ENCODE measurements around the gene FBRS. TPM values are rescaled to one million over a fixed set of nuclear protein-coding genes. Genes with fewer than 3 reads are reported as not detected.

FBRS gene
- total RNA-seq, 1 experiment from 2014 or later, result 32.9 TPM

DNA sequence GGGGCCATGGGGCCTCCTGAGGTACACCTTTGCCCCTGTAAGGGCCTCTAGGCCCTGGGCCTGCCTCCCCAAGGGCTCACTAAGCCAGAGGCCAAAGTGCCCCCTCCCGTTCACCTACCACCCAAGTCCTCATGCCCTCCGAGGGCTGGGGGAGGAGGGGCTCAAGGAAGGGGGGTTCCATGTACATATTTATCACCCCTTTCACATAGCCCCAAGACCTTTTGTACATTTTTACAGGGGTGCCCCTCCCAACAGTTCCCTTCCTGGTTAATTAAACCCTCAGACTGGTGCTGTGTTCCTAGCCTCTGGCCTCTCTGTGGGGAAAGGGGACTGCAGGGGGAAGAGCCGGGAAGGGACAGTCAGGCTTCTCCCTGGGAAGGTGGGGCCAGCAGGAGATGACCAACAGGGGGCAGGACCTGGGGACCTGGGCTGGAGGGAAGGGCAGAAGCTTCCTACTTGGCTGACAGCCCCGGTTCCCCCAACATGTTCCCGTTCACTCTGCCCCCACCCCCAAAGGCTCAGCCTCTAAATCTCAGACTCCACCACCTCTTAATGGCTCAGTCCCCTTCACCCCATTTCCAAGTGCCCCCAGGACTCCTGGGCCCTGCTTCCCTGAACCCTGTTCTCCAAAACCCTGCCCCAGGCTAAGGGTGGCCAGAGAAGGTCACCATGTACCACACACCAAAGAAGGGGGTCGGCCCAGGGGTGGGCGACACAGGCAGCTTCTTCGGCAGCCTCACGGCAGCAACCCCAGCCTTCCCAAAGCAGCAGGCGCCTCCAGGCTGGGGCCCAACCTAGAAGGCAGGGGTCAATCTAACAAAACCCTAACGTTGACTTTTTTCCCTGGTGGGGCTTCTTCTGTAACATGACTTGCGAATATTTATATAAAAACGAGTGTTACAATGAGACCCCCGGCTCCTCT, 11.9 kb downstream of the FBRS start:
- H2AFZ ChIP-seq (ENCODE audit: low read length), result no peak overlapping the region
- no peak overlapping the region for H3K27ac ChIP-seq (ENCODE audit: low read length)
- H4K20me1 ChIP-seq (ENCODE audit: insufficient read depth, low read depth, low read length), result no peaks in the 10 kb centered on the region
- H3K4me3 ChIP-seq (ENCODE audit: low read length), result no peak overlapping the region
- H3K9ac ChIP-seq (ENCODE audit: low read length), result no peak overlapping the region
- no peaks in the 10 kb centered on the region for H3K79me2 ChIP-seq (ENCODE audit: low read length)
- H3K4me2 ChIP-seq (ENCODE audit: low read depth, low read length, poor library complexity, severe bottlenecking), result no peak overlapping the region
- H3K27me3 ChIP-seq (ENCODE audit: low read length), result no peaks in the 10 kb centered on the region
- no peaks in the 10 kb centered on the region for H3K9me2 ChIP-seq (replicated peaks; ENCODE audit: insufficient read depth, low read length)
- peaks cover 7% of the 10 kb centered on the region; the same call in 1 of the 2 replicates for H3K36me3 ChIP-seq (ENCODE audit: insufficient read depth, low read length)
- no peak for DNase-seq
- no peaks in the 10 kb centered on the region for H3K4me1 ChIP-seq (ENCODE audit: low read length)
- no peaks in the 10 kb centered on the region for H3K9me3 ChIP-seq (ENCODE audit: low read length)

DNA sequence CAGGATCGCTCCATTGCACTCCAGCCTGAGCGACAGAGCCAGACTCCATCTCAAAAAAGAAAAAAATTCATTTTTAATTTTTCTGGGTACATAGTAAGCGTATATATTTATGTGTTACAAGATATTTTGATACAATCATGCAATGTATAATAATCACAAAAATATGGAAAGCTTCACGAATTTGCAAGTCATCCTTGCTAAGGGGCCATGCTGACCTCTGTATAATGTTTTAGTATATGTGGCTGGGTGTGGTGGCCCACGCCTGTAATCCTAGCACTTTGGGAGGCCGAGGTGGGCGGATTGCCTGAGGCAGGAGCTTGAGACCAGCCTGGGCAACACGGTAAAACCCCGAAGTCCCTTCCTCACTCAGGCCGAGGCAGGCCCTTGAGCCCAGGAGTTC, 16.9 kb downstream of the FBRS start:
- H3K79me2 ChIP-seq (ENCODE audit: low read length), result no peaks in the 10 kb centered on the region
- H3K9ac ChIP-seq (ENCODE audit: low read length), result no peak overlapping the region
- DNase-seq, result no peak
- no peak overlapping the region for H3K4me2 ChIP-seq (ENCODE audit: low read depth, low read length, poor library complexity, severe bottlenecking)
- H3K4me1 ChIP-seq (ENCODE audit: low read length), result peaks cover 8% of the 10 kb centered on the region
- no peak overlapping the region for H2AFZ ChIP-seq (ENCODE audit: low read length)
- no peaks in the 10 kb centered on the region for H3K27me3 ChIP-seq (ENCODE audit: low read length)
- no peaks in the 10 kb centered on the region for H3K9me3 ChIP-seq (ENCODE audit: low read length)
- no peaks in the 10 kb centered on the region for H4K20me1 ChIP-seq (ENCODE audit: insufficient read depth, low read depth, low read length)
- no peak overlapping the region for H3K27ac ChIP-seq (ENCODE audit: low read length)
- H3K4me3 ChIP-seq (ENCODE audit: low read length), result no peak overlapping the region
- no peaks in the 10 kb centered on the region for H3K36me3 ChIP-seq (ENCODE audit: insufficient read depth, low read length)
- no peaks in the 10 kb centered on the region for H3K9me2 ChIP-seq (replicated peaks; ENCODE audit: insufficient read depth, low read length)

DNA sequence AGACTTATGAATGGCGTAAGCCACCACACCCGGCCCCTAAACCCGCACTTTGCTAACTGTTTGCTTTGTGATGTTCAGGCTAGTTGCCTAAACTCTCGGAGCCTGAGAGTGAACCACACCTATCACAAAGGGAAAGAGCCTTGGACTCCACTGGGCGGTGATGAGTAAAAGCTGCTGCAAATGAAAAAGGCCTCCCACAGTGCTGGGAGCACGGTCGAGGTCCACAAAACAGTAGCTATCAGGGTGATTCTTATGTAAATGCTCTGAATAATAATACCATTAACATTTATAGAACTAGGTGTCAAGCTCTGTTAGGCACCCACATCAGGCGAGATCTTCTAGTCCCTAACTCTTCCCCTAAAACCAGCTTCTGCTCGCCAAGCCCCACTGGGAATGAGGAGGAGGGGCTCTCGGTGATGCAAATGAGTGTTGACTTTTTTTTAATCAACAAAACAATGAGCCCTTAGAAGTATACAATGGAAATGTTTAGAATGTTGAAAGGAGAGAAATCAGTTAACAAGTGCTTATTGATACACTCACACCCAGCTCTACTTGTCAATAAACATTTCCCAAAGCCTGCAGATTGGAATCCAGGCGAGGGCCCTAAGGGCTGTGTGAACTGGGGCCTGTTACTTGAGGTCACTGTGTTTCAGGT, 19.8 kb downstream of the FBRS start:
- H3K27me3 ChIP-seq (ENCODE audit: low read length), result no peaks in the 10 kb centered on the region
- H3K36me3 ChIP-seq (ENCODE audit: insufficient read depth, low read length), result no peaks in the 10 kb centered on the region
- H3K9me2 ChIP-seq (replicated peaks; ENCODE audit: insufficient read depth, low read length), result no peaks in the 10 kb centered on the region
- H3K9me3 ChIP-seq (ENCODE audit: low read length), result no peaks in the 10 kb centered on the region
- H3K79me2 ChIP-seq (ENCODE audit: low read length), result no peaks in the 10 kb centered on the region
- H3K4me3 ChIP-seq (ENCODE audit: low read length), result no peak overlapping the region
- H3K4me2 ChIP-seq (ENCODE audit: low read depth, low read length, poor library complexity, severe bottlenecking), result no peak overlapping the region
- no peak overlapping the region for H2AFZ ChIP-seq (ENCODE audit: low read length)
- no peak overlapping the region for H3K27ac ChIP-seq (ENCODE audit: low read length)
- no peaks in the 10 kb centered on the region for H4K20me1 ChIP-seq (ENCODE audit: insufficient read depth, low read depth, low read length)
- H3K4me1 ChIP-seq (ENCODE audit: low read length), result peaks cover 8% of the 10 kb centered on the region
- DNase-seq, result no peak
- H3K9ac ChIP-seq (ENCODE audit: low read length), result no peak overlapping the region

DNA sequence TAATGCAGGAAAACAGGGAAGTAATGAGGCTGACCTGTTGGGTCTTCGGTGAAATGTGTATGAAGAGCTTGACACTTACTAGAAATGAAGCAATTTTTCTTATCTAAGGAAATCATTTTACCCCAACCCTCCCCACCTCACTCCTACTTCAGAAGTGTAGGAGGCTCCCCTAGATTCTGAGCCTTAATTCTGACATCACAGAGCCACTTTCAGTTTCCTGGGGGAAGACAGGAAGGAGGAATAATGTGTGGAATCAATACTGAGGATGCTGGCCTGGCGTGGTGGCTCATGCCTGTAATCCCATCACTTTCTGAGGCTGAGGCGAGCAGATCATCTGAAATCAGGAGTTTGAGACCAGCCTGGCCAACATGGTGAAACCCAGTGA, 20.3 kb downstream of the FBRS start:
- Histone ChIP-seq H4K20me1 (ENCODE audit: insufficient read depth, low read depth, low read length) (no peaks in the 10 kb centered on the region), H3K4me2 (ENCODE audit: low read depth, low read length, poor library complexity, severe bottlenecking) (no peak overlapping the region), H2AFZ (ENCODE audit: low read length) (no peak overlapping the region), H3K36me3 (ENCODE audit: insufficient read depth, low read length) (no peaks in the 10 kb centered on the region), H3K9me3 (ENCODE audit: low read length) (no peaks in the 10 kb centered on the region), H3K27ac (ENCODE audit: low read length) (no peak overlapping the region), H3K4me1 (ENCODE audit: low read length) (peaks cover 8% of the 10 kb centered on the region), H3K9ac (ENCODE audit: low read length) (no peak overlapping the region), H3K79me2 (ENCODE audit: low read length) (no peaks in the 10 kb centered on the region), H3K4me3 (ENCODE audit: low read length) (no peak overlapping the region), H3K9me2 (replicated peaks; ENCODE audit: insufficient read depth, low read length) (no peaks in the 10 kb centered on the region), H3K27me3 (ENCODE audit: low read length) (no peaks in the 10 kb centered on the region)
- no peak for DNase-seq

DNA sequence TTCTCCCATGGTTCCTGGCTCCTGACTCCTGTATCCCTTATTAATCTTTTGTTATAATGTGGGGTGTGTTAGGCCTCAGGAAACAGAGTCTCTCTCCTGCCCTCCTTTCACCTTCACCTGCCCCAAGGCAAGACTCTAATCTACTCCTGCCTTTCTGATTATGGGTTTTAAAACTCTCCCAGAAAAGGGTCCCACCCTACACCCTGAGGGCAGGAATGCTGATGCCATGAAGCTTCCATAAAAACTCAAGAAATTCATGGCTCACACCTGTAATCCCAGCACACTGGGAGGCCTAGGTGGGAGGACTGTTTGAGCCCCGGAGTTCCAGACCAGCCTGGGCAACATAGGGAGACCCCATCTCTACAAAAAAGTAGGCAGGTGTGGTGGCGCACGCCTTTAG, 22.1 kb downstream of the FBRS start:
- H3K27ac ChIP-seq (ENCODE audit: low read length), result no peak overlapping the region
- no peak overlapping the region for H3K9ac ChIP-seq (ENCODE audit: low read length)
- no peaks in the 10 kb centered on the region for H3K27me3 ChIP-seq (ENCODE audit: low read length)
- no peaks in the 10 kb centered on the region for H3K79me2 ChIP-seq (ENCODE audit: low read length)
- H3K4me1 ChIP-seq (ENCODE audit: low read length), result peaks cover 8% of the 10 kb centered on the region
- H3K9me3 ChIP-seq (ENCODE audit: low read length), result no peaks in the 10 kb centered on the region
- H3K4me3 ChIP-seq (ENCODE audit: low read length), result no peak overlapping the region
- no peaks in the 10 kb centered on the region for H3K9me2 ChIP-seq (replicated peaks; ENCODE audit: insufficient read depth, low read length)
- H4K20me1 ChIP-seq (ENCODE audit: insufficient read depth, low read depth, low read length), result no peaks in the 10 kb centered on the region
- H3K4me2 ChIP-seq (ENCODE audit: low read depth, low read length, poor library complexity, severe bottlenecking), result no peak overlapping the region
- no peaks in the 10 kb centered on the region for H3K36me3 ChIP-seq (ENCODE audit: insufficient read depth, low read length)
- no peak overlapping the region for H2AFZ ChIP-seq (ENCODE audit: low read length)
- no peak for DNase-seq

DNA sequence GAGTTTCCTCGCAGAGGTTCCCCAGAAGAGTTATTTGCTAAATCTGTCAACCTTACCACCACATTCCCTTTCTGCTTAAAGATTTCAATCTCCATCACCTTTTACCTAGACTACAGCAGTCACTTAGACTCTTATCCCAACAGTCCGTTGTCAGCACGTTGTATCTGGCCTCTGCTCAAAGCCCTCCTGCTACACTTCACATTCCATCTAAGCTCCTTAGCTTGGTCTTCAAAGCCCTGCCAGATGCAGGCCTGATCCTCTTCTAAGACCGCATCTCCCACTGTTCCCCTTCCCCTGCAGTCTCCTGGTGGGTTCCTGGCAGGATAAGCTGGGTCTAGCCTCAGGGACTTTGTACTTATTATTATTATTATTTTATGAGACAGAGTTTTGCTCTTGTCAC, 30.5 kb downstream of the FBRS start:
- Histone ChIP-seq H3K4me1 (ENCODE audit: low read length) (peaks cover 5% of the 10 kb centered on the region), H3K79me2 (ENCODE audit: low read length) (no peaks in the 10 kb centered on the region), H4K20me1 (ENCODE audit: insufficient read depth, low read depth, low read length) (no peaks in the 10 kb centered on the region), H3K36me3 (ENCODE audit: insufficient read depth, low read length) (no peaks in the 10 kb centered on the region), H3K27ac (ENCODE audit: low read length) (no peak overlapping the region), H3K9me2 (replicated peaks; ENCODE audit: insufficient read depth, low read length) (no peaks in the 10 kb centered on the region), H3K4me2 (ENCODE audit: low read depth, low read length, poor library complexity, severe bottlenecking) (no peak overlapping the region), H3K27me3 (ENCODE audit: low read length) (no peaks in the 10 kb centered on the region), H2AFZ (ENCODE audit: low read length) (no peak overlapping the region), H3K9ac (ENCODE audit: low read length) (no peak overlapping the region), H3K9me3 (ENCODE audit: low read length) (no peaks in the 10 kb centered on the region), H3K4me3 (ENCODE audit: low read length) (no peak overlapping the region)
- no peak for DNase-seq

DNA sequence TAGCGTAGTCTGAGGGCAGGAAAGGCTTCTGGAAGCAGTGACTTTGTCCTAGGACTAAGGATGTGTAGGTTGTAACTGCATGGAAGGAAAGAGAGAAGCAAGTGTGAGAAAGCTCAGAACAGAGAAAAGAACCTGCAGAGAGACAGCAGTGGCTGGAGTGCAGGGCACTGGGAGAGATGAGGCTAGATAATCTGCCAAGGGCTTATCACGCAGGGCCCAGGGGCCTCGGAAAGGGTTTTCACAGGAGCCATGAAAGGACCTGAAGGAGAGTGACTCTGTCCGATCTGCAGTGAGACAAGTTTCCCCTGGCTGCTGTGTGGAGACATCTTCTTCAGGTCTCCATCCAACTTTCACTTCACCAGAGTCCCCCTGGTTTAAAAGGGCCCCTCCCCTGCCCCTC, 33.7 kb downstream of the FBRS start:
- Histone ChIP-seq H3K4me1 (ENCODE audit: low read length) (peaks cover 7% of the 10 kb centered on the region), H3K79me2 (ENCODE audit: low read length) (no peaks in the 10 kb centered on the region), H2AFZ (ENCODE audit: low read length) (no peak overlapping the region), H3K27ac (ENCODE audit: low read length) (no peak overlapping the region), H3K4me3 (ENCODE audit: low read length) (no peak overlapping the region), H3K36me3 (ENCODE audit: insufficient read depth, low read length) (no peaks in the 10 kb centered on the region), H3K27me3 (ENCODE audit: low read length) (no peaks in the 10 kb centered on the region), H4K20me1 (ENCODE audit: insufficient read depth, low read depth, low read length) (no peaks in the 10 kb centered on the region), H3K4me2 (ENCODE audit: low read depth, low read length, poor library complexity, severe bottlenecking) (no peak overlapping the region), H3K9ac (ENCODE audit: low read length) (no peak overlapping the region), H3K9me2 (replicated peaks; ENCODE audit: insufficient read depth, low read length) (no peaks in the 10 kb centered on the region), H3K9me3 (ENCODE audit: low read length) (no peaks in the 10 kb centered on the region)
- DNase-seq, result no peak

DNA sequence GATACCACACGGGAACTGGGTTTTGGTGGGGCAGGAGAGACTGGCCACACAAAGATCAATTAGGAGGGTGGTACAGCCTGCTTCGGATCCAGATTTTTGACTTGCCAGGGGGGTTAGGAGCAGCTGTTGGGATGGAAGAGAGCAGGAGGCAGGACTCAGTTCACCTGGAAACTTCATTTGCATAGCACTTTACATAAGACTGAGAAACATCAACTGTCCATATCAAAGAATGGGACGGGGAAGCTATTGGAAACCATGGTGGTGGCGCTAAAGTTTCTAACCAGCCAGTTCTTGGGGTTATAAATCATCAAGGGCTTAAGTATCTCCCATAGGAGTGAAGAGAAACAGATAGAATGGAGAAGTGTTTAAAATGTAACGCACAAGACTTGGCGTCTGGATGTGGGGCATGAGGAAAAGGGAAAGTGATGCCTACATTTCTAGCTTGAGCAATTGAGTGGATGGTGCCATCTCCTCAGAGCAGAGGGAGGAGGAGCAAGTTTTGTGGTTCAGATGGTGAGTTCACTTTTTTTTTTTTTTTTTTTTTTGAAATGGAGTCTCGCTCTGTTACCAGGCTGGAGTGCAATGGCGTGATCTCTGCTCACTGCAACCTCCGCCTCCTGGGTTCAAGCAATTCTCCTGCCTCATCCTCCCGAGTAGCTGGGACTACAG, 34.3 kb downstream of the FBRS start:
- Histone ChIP-seq H3K9me2 (replicated peaks; ENCODE audit: insufficient read depth, low read length) (no peaks in the 10 kb centered on the region), H3K4me2 (ENCODE audit: low read depth, low read length, poor library complexity, severe bottlenecking) (no peak overlapping the region), H3K9ac (ENCODE audit: low read length) (no peak overlapping the region), H3K27ac (ENCODE audit: low read length) (no peak overlapping the region), H3K79me2 (ENCODE audit: low read length) (no peaks in the 10 kb centered on the region), H4K20me1 (ENCODE audit: insufficient read depth, low read depth, low read length) (no peaks in the 10 kb centered on the region), H3K4me3 (ENCODE audit: low read length) (no peak overlapping the region), H3K9me3 (ENCODE audit: low read length) (no peaks in the 10 kb centered on the region), H3K27me3 (ENCODE audit: low read length) (no peaks in the 10 kb centered on the region), H2AFZ (ENCODE audit: low read length) (no peak overlapping the region), H3K4me1 (ENCODE audit: low read length) (peaks cover 14% of the 10 kb centered on the region), H3K36me3 (ENCODE audit: insufficient read depth, low read length) (no peaks in the 10 kb centered on the region)
- DNase-seq, result no peak

Data from Karpas-422 (cell line).